Measurements from ENCODE around the gene PSMA1.

The PSMA1 gene

DNA sequence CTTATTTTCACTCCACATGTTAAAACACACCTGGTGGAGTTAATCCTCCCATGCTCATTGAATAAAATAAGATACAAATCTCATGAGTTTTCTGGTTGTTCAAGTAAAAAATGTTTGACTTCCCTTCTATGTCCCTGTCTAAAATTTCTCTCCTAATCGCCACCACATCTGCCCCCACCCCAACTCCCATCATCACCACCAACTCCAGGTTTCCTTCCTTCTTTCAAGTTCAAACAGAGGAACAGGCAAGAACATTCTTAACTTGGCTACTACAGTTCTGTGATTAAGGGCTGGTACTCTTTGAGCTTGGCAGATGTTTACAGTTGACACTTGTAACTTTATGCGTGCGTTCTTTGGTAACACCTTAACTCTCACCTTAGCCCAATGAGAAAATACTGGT, 9.1 kb upstream of the PSMA1 start:
- DNase-seq, result no peak

DNA sequence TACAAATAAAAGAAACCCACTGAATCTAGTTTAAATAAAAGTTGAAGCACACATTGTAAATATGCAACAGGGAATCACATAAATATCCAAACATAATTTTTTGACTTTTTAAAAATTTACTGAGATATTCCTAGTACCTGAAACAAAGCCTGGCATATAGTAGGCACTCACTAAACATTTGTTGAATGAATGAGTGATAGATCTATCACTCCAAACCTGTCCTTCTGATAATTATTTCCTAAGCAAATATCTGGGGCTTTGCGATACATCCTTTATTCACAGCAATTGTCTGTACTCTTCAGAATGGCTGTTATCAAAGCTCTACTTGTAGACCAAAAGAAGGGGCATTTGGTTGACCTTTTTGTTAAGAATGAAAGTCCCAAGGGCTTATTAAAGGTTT, 2.6 kb upstream of the PSMA1 start:
- no peak for DNase-seq

DNA sequence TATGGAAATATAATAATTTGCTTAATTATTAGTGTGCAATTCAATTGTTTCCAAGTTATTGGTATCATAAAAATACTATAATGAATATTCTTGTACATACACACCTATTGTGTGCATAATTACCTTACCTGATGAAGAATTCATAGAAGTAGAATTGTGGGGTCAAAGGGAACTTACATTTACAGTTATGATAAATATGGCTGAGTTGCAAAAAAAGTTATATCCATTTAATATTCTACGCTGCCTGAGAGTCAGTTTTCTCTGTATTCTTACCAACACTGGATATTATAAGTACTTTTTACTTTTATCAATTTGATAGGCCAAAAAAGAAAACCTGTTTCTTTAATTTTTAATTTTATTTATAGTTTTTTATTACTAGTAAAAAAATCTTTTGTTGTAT, 2.1 kb upstream of the PSMA1 start:
- DNase-seq, result no peak

DNA sequence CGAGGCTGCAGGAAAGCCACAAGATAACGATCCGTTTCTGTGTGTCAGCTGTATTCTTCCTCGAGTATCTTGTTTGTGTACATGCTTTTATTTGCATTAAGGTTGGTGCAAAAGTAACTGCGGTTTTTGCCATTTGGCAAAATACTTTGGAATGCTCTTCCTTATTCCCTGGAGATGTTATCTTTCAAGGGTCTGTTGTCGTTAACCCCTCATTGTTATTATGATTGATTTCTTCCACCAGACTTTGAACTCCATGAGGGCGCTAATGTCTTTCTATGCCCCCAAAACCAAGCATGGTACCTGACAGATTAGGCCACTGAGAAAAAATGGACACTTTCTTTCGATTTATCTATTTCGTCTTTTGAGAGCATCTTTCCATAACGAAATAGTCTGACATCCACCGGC, 563 bp upstream of the PSMA1 start:
- no peak for DNase-seq

DNA sequence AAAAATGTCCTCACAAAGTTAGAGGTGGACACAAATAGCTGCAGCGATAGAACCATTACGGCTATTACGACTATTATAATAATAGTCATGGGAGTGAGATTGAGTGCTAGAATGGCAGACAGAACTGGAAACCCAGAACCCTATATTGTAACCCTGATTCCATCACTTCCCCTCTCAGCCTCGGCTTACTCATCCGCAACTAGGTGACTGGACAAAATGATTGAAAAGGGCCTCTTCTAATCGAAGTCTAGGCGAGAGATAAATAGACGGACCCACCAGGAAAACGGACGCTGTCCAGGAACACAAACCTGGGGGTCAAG, 629 bp downstream of the PSMA1 start:
- no peak for DNase-seq

DNA sequence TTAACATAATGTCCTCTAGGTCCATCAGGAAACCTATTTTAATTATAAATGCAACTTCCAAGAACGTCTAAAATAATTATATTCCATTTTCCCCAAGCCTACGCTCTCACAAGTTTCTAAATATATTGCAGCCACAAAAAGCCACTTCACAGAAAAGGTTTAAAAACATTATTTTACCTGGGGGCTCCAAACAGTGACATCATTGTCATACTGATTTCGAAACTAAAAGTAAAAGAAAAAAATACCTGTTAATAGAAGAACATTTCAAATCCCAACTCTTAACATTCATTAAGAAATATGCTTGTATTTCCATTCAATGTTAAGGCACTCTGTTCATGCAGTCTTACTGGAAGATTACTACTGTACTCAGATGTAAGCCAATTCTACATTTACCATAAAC, 1.4 kb downstream of the PSMA1 start:
- no peak for DNase-seq

DNA sequence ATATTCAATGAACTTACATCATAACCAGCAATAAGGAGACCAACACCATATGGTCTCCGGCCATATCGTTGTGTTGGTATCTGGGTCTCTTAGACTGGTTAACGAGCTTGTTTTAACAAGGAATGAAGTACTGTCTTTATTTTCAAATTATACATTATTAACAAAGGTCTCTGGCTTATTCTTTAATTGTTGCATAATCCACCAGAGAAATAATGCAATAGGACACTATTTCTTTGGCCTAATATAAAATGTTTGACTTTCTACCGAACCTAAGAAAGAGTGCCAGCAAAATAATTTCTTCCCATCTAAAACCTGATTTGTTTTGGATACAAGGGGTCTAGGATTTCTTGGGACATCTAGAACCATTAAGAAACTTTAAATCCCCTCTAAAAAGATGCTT, 6.4 kb downstream of the PSMA1 start:
- DNase-seq, result no peak

DNA sequence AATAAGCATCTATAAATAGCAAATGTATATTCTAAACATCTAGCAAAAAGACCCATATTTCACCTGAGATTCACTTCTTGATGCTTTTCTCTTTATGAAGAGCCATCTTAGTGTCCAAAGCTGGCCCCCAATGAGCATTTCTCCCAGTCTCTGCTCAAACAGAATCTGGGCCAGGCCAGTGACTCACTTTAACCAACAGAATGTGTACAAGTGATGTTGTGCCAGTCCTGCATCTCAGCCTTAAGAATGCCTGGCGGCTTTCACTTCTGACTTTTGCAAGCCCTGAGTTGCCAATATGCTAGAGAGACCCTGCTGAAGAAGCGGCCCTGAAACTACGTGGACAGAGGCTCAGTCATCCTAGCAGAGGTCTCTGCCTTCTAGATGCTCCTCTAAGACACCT, 13.7 kb downstream of the PSMA1 start:
- no peak for DNase-seq

DNA sequence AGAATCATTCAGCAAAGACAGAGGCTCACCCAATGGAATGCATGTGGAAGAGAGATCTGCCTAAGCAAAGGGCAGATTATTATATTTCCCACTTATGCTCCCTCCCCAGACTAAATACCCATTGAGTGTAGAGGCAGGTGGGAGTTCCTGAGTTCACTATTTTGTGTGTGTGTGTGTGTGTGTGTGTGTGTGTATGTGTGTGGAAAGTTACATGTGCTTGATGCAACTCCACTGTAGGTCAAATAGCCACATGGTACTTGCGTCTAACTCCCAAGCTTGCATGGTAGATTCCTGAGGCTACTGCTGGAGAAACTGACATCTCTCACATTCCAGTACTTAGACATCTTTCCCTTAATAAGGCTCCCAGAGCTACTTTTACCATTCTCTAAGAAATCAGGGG, 17.2 kb downstream of the PSMA1 start:
- DNase-seq, result no peak

DNA sequence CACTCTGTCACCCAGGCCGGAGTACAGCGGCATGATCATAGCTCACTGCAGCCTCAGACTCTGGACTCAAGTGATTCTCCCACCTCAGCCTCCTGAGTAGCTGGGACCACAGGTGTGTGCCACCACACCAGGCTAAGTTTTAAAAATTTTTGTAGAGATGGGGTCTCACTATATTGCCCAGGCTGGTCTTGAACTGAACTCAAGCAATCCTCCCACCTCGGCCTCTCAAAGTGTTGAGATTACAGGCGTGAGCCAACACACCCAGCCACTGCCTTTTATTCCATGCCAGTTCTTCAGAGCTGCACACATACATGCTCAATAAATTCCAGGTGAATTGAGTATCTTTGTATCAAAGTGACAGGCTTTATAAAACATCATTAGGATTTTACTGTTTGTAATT, 18.1 kb downstream of the PSMA1 start:
- no peak for DNase-seq

DNA sequence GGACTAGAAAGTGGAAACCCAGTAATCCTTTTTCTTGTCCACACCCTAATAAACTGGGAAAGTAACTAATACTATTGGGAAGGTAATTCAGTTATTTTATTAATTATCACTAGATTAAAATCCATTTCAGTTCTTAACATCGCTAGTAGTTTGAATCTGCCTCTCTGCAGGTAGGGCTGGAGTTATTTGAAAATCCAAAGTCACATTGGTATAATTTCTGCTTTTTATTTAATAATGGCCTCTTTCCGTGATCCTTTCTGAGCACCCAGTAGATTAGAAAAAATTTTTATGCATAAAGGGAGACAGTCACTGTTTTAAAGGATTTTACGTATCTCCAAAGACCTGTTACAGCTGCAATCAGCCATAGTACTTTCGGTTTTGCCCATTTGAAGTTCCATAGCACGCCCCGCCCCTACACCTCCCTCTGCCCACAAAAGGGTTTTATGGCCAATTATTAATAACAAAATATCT, 20.0 kb downstream of the PSMA1 start:
- peak; percentile 42 for DNase-seq

DNA sequence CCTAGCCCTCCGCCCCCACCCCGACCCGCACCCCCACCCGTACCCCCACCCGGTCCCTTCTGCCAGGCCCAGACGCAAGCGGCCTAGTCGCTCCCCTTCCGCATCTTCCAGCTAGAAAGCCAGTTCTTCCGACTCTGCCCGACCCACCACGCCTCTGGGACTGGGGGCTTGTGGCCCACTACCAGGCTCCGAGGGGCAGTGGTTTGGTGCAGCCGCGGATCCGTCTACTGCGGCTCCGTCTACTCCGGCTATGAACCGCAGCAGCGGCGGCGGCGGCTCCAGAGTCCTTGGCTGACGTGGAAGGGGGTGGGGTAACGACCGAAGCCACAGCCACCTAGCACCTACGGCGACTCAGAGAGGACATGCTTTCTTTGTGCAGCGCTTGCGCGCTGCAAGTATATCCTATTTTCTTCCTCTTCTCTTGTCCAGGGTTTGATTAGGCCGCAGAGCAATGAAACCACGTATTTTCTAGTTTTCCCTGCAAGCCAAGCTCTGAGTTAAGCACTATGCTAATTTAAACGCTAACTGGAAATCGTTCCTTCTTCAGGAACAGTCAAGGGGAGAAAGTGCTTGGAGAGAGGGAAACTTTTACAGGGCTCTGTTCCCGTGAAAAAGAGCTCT, 20.5 kb downstream of the PSMA1 start, which contains the start of gene COPB1:
TSS of gene COPB1 (minus strand) at position 252 of the 621 bp plus-strand sequence. CDS start 883 bp downstream, outside the sequence.
- DNase-seq, result peak; percentile 91

DNA sequence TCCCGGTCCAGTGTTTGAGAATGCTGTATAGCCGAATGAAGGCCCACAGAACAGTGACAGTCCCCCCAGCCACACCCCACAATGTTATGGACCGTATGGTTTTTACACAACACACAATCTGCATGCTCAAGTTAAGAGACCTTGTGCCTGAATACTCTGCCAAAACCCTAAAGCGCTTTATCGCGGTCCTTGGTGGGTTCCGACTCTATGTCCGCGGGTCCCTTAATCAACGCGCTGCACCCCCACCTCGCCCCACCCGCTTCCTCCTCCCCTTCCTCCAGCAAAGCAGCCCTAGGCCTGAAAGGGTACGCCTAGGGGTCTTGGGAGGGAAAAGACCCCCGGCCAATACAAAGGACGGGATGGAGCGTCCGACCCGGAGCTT, 21.0 kb downstream of the PSMA1 start:
- peak; percentile 33 for DNase-seq

DNA sequence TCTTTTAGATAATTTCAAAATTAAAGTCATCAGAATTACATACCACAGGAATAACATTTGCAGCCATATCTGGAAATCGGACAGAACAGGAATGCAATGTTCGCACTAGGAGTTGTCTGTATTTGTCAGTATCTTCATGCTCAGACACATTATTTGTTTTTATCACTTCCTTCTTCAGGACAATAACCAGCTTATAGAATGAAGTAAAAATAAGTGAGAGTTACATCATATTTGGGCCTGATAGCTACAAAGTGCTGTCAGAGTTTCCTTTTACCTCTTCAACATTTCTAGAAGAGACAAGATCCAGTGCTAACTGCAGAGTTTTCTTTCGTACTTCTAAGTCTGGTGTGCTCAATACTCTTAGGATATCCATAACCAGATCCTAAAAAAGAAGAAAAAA, 39.5 kb downstream of the PSMA1 start:
- no peak for DNase-seq

DNA sequence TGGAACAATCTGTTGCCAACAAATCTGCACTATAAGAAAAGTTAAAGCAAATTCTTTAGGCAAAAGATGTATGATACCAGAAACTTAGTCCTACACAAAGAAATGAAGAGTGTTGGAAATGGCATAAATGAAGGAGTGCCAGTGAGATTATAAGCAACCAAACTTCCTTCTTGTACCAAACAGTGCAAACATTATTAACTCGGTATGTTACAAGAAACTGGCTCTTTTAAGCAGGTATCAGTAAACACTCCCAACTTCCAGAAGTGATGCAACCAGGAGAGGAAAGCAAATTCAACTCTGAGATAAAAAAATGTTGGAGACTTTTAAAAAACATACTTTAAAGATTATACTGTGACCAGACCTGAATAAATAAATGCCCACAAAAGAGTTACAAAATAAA, 49.1 kb downstream of the PSMA1 start:
- no peak for DNase-seq

DNA sequence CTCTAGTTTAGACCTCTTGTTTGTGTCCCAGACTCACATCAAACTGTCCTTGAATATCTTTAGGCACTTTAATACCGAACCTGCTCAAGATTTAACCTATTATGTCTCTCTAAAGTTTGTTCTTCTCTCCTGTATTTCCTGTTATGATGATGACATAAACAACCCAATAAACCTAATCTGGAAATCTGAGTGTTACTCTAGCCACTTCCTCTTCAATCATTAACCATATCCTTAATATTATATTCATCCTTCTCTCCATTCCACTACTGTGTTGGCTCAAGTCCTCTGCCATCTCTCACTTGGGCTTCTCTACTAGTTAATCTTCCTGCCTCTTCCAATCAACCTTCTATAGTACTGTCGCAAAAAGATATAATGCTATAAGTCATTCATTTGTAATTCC, 56.6 kb downstream of the PSMA1 start:
- DNase-seq, result no peak

DNA sequence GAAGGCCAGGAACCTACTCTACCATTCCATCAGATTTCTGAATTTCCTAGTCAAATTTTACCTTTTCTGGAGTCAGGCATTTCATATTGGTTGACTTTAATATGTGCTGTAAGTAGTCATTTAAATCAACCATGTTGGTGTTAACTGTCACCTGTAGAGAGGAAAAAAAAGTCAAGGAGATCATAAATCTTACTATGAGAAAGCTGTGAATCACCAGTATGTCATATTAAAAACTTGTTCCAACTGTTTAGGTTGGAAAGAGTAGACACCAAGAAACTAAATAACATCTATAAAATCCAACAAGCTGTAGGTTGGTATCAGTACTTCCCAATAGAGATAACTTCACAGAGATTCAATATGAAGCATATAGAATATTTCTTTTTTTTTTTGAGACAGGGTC, 60.0 kb downstream of the PSMA1 start:
- no peak for DNase-seq

DNA sequence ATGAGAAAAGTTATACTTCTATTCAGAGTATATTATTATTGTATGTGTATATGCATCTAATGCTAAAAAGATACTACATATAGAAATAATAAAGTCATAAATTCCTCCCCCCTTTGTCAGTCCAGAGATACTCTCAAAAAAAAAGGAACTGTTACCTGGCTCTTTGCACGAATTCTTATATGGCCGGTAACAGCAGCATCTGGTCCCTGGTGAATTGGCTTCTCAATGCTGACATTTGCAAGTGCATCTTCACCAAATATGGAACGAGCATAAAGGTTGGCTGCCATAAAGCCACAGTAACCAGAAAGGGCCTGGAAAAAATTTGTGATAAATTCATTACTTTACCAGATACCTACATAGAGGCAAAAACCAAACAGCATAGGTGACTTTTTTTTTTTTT, 61.8 kb downstream of the PSMA1 start:
- no peak for DNase-seq

DNA sequence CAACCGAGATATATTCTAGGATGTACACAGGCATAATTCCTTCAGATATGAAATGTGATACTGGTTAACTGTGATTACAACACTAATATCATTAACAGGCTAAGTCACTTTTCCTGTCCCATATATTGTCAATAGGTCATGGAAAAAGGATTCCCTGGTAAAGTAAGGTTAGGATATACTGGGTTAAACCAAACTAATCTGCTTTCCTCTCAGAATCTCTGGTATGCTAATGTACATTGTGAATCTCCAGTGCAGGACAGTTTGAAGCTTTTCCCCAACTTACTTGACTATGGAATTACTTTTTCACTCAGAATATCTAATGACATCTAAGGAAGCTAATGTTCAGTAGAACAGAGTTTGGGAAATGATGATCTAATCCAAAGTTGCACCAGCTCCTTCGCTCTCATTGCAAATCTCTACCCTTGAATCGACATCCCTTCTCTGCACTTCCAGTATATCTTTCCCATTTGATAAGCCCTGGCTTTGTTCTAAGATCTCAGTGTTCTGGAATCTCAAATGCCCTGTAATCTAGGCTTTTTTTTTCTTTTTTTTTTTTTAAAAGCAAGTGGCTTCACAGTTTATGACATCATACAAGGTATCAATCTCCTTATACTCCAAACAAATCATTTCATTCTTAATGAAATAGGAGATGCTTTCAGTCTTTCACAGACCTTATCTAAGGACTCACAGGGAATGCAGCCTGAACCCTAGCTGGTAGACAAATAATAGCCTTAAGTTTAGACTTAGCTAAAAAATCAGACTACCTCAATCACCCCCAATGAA, 64.3 kb downstream of the PSMA1 start:
- no peak for DNase-seq
